ENCODE measurements around the gene LINC00237. TPM values are rescaled to one million over a fixed set of nuclear protein-coding genes. Genes with fewer than 3 reads are reported as not detected.

LINC00237 gene
- total RNA-seq, 2 experiments from 2014 or later: 0.35 TPM; not detected in 1

DNA sequence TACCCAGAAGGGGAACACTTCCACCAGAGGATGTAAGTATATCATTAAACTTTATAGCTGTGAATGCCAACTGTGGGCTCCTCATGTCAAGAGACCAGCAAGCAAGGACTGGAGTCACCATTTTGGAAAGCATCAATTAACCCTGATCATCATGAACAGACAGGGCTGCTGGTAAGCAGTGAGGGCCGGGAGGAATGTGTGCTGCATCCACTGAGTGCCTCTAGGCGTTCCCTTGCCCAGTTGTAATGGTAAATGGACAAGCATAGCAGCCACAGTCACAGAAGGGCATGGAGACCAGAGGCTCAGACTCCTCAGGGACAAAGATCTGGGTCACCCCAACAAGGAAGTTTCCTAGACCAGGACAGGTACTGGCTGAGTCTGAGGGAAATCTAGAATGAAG lies 23.6 kb downstream of the LINC00237 start:
- peaks cover 44% of the 10 kb centered on the region for H3K27me3 Mint-ChIP-seq
- CTCF ChIA-PET: no interaction called here
- no peaks in the 10 kb centered on the region for H3K4me1 Mint-ChIP-seq
- ATAC-seq: no peak
- no peaks in the 10 kb centered on the region for H3K36me3 Mint-ChIP-seq
- H3K27ac Mint-ChIP-seq: no peak overlapping the region
- DNase-seq: no peak
- H3K4me3 Mint-ChIP-seq: no peak overlapping the region
- no peaks in the 10 kb centered on the region for H3K9me3 Mint-ChIP-seq (ENCODE audit: low read depth)

DNA sequence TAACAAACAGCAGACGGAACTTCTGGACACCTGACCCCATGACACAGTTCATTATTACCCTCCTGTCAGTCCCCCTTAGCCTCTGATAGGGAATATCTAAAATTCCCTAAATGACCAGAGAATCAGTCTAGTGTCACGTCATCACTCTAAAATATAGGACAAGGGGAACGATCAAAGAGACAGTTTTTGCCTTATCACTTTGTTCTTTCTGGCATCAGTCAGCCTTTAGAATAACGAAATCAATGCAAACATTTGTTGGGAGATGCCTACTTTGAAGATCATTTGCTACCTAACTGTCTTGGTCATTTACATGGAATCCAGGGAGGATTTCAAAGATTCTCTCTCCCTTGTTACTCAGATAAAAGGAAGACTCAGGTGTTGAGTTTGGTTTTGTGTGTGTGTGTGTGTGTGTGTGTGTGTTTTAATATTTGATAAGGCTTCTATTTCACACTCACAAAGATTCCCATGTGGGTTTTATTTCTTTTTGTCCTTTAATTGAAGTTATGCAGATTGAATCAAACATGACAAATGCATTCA lies 28.3 kb downstream of the LINC00237 start:
- no peak overlapping the region for H3K4me3 Mint-ChIP-seq
- peaks cover 13% of the 10 kb centered on the region for H3K4me1 Mint-ChIP-seq
- peaks cover 30% of the 10 kb centered on the region for H3K27me3 Mint-ChIP-seq
- H3K9me3 Mint-ChIP-seq (ENCODE audit: low read depth): no peaks in the 10 kb centered on the region
- H3K36me3 Mint-ChIP-seq: no peaks in the 10 kb centered on the region
- no peak overlapping the region for H3K27ac Mint-ChIP-seq
- ATAC-seq (no peak), DNase-seq (no peak)
- CTCF ChIA-PET: no interaction called here

DNA sequence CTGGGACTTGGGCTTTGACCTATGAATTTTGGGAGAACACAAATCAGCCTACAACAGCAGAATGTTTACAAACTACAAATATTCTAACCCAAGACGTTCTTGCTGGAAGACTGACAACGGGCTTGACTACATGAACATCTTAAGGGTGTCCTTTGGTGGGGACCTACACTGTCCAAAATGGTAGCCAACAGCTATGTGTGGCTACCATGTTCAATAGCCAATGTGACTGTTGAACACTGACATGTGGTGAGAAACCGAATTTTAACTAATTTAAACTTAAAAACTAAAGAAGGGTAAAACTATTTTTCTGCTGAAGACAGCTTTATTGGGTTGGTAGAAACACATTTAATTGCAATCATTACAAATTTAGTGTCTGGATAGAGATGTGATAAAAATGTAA lies 30.1 kb downstream of the LINC00237 start:
- peaks cover 13% of the 10 kb centered on the region for H3K4me1 Mint-ChIP-seq
- DNase-seq: no peak
- no peak overlapping the region for H3K4me3 Mint-ChIP-seq
- no peak overlapping the region for H3K27ac Mint-ChIP-seq
- no peaks in the 10 kb centered on the region for H3K9me3 Mint-ChIP-seq (ENCODE audit: low read depth)
- ATAC-seq: no peak
- CTCF ChIA-PET: no interaction called here
- peaks cover 25% of the 10 kb centered on the region for H3K27me3 Mint-ChIP-seq
- no peaks in the 10 kb centered on the region for H3K36me3 Mint-ChIP-seq

DNA sequence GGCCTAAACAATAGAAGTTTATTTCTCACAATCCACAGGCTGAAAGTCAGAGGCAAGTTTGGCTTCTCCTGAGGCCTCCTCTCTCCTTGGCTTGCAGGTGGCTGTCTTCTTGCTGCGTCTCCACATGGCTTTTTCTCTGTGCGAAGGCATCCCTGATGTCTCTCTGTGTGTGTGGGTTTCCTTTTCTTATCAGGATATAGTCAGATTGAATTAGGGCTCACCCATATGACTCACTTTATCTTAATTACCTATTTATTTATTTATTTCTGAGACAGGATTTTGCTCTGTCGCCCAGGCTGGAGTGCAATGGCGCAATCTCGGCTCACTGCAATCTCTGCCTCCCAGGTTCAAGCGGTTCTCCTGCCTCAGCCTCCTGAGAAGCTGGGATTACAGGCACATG lies 30.7 kb downstream of the LINC00237 start:
- CTCF ChIA-PET: no interaction called here
- Mint-ChIP-seq H3K27ac (no peak overlapping the region), H3K9me3 (ENCODE audit: low read depth) (no peaks in the 10 kb centered on the region), H3K36me3 (no peaks in the 10 kb centered on the region), H3K4me1 (peaks cover 13% of the 10 kb centered on the region), H3K4me3 (no peak overlapping the region), H3K27me3 (peaks cover 28% of the 10 kb centered on the region)
- no peak for DNase-seq
- ATAC-seq: no peak

DNA sequence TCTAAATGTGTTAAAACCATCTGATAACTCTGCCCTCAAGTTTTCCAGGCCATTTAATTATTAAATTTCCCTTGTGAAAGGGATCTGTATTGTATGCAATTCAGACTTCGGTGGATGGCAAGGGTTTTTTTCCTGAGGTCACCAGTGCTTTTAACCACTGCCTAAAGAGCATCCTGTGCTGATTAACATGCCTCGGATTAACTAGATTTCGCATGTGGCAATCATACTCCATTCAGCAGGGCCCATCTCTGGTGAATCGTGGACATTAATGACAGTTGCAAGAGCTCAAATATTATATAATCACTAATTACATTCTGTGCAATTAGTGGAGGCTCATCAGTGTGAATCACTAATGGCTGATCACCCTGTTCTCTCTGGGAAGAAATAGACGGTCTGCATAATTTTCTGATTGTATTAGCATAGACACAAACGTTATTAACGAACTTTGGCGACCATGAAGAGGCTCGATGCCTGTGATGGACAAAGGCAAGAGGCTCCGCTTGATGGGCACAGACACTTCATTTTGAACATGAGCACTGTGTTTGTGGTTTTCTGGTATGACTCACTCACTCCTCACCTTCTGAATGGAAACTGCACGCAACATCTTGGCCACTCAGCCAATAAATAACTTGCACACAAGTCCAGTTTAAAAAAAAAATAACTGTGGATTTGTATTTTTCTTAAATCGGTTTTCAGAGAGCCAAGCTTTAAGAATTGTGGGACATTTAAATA lies 31.4 kb downstream of the LINC00237 start:
- Mint-ChIP-seq H3K27ac (no peak overlapping the region), H3K4me3 (no peak overlapping the region), H3K36me3 (no peaks in the 10 kb centered on the region), H3K9me3 (ENCODE audit: low read depth) (no peaks in the 10 kb centered on the region), H3K27me3 (peaks cover 25% of the 10 kb centered on the region), H3K4me1 (peaks cover 13% of the 10 kb centered on the region)
- CTCF ChIA-PET: no interaction called here
- ATAC-seq: peak; percentile 64
- peak; percentile 53 for DNase-seq

DNA sequence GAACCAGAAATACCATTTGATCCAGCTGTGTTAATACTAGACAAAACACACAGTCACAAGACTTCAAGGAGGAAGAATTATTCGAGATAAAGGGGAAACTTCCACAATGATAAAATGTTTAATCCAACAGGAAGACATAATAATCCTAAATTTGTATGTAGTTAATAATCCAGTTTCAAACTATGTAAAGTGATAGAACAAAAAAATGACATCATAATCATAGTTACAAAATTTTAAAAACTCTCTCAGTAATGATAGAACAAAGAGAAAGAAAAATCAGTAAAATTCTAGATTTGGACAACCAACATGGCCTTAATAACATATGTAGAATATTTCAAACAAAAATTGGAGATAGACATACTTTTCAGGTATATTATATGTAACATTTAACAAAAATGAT lies 38.9 kb downstream of the LINC00237 start:
- ATAC-seq (no peak), DNase-seq (no peak)
- no peaks in the 10 kb centered on the region for H3K9me3 Mint-ChIP-seq (ENCODE audit: low read depth)
- no peaks in the 10 kb centered on the region for H3K4me1 Mint-ChIP-seq
- H3K27ac Mint-ChIP-seq: no peak overlapping the region
- no peaks in the 10 kb centered on the region for H3K36me3 Mint-ChIP-seq
- H3K27me3 Mint-ChIP-seq: peaks cover 33% of the 10 kb centered on the region
- H3K4me3 Mint-ChIP-seq: no peak overlapping the region
- CTCF ChIA-PET: no interaction called here

DNA sequence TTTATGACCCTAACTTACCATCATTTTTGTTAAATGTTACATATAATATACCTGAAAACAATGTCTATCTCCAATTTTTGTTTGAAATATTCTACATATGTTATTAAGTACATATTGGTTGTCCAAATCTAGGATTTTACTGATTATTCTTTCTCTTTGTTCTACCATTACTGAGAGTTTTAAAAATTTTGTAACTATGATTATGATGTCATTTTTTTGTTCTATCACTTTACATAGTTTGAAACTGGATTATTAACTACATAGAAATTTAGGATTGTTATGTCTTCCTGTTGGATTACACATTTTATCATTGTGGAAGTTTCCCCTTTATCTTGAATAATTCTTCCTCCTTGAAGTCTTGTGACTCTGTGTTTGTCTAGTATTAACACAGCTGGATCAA lies 41.2 kb downstream of the LINC00237 start:
- DNase-seq (no peak), ATAC-seq (no peak)
- Mint-ChIP-seq H3K27ac (no peak overlapping the region), H3K4me3 (no peak overlapping the region), H3K9me3 (ENCODE audit: low read depth) (no peaks in the 10 kb centered on the region), H3K27me3 (peaks cover 30% of the 10 kb centered on the region), H3K4me1 (no peaks in the 10 kb centered on the region), H3K36me3 (no peaks in the 10 kb centered on the region)
- CTCF ChIA-PET: no interaction called here

DNA sequence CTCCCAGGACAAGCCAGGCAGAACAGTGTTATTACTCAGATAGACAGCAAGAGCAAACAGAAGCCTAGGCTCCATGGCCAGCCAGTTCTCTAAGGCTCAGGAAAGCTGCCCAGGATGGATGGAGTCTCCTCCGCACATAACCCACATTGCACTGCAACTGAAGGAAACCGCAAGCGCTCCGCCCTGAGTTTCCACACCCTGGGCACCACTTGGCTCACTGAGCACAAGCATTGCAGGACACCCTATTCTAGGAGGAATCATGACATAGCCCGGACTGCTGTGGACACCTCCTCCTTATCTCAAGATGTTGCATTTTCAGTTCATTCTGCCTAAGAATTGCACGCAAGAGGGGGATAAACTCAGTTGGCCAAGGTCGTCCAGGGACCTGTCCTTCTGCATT lies 42.9 kb downstream of the LINC00237 start:
- no peaks in the 10 kb centered on the region for H3K4me1 Mint-ChIP-seq
- peaks cover 38% of the 10 kb centered on the region for H3K27me3 Mint-ChIP-seq
- DNase-seq (no peak), ATAC-seq (no peak)
- H3K9me3 Mint-ChIP-seq (ENCODE audit: low read depth): no peaks in the 10 kb centered on the region
- H3K27ac Mint-ChIP-seq: no peak overlapping the region
- H3K4me3 Mint-ChIP-seq: no peak overlapping the region
- CTCF ChIA-PET: no interaction called here
- H3K36me3 Mint-ChIP-seq: no peaks in the 10 kb centered on the region

DNA sequence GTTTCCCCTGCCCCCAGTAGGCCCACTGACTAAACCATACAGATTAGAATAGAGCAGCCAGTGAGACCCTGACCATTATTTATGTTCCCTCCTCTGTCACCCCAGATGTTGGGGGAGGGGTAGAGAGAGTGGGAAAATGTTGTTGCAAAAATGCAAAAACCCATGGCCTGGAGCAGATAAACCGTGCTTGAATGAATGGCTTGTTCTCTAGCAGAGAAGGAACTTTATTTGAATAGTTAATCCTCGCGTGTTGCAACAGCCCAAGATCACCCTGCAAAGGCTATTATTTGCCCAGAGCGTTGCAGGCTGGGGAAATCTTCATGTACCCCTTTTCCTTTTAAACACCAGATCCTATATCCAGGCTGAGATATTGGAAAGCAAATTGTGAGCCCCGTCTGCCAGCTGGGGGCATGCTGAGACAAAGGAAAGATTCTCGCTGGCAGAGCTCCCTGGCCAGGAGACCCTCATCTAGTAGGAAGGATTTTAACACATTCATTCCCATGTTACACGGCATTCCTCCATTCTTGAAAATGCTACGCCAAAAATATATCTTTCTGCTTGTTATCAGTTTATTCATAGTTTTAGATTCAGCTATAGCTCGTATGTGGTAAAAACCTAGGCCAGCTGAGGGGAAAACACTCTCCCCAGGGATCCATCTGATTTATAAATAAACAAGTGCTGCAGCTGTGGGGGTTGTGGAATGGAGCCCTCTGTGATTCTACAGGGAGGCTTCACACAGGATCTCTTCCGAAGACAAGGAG lies 53.0 kb downstream of the LINC00237 start:
- no peaks in the 10 kb centered on the region for H3K36me3 Mint-ChIP-seq
- peaks cover 32% of the 10 kb centered on the region for H3K27me3 Mint-ChIP-seq
- H3K4me3 Mint-ChIP-seq: no peak overlapping the region
- DNase-seq (no peak), ATAC-seq (no peak)
- no peaks in the 10 kb centered on the region for H3K4me1 Mint-ChIP-seq
- no peak overlapping the region for H3K27ac Mint-ChIP-seq
- CTCF ChIA-PET: no interaction called here
- H3K9me3 Mint-ChIP-seq (ENCODE audit: low read depth): no peaks in the 10 kb centered on the region

DNA sequence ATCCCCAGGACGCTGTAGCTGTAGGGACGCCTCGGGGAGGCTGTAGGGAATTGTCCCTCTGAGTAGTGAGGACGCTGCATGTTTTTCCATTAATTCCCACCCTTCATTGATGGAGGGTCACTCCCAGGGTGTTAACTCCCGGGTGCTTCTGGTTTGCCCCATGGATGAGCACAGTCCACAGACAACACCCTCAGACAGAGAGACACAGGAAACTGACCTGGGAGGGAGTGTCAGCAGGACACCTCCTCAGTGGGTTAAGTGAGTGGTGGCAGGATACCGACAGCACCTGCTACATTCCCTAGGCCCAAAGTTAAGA lies 53.5 kb downstream of the LINC00237 start:
- H3K27ac Mint-ChIP-seq: no peak overlapping the region
- CTCF ChIA-PET: no interaction called here
- no peak for ATAC-seq

DNA sequence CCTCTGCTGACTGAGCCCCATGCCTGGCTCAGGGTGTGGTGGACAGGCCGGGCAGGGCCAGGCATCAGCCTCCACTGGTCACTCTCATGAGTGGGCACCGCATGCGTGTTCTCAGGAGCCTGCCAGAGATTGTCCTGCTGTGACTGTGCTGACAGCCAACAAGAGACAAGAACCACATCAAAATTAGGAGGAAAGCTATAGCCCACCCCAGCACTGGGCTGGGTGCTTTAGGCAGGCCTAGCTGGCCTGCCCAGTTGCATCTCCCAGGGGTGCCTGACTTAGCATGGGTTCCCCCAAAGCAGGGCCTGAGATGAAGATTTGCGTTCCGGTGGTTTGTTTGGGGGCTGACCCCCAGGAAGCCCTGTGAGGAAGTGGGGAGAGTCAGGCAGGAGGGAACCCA lies 53.9 kb downstream of the LINC00237 start:
- H3K36me3 Mint-ChIP-seq: no peaks in the 10 kb centered on the region
- H3K27ac Mint-ChIP-seq: no peak overlapping the region
- H3K4me1 Mint-ChIP-seq: no peaks in the 10 kb centered on the region
- no peaks in the 10 kb centered on the region for H3K9me3 Mint-ChIP-seq (ENCODE audit: low read depth)
- no peak overlapping the region for H3K4me3 Mint-ChIP-seq
- DNase-seq: no peak
- no peak for ATAC-seq
- H3K27me3 Mint-ChIP-seq: peaks cover 26% of the 10 kb centered on the region
- CTCF ChIA-PET: no interaction called here

More for the DNA sequence above, 53.5 kb downstream of the LINC00237 start:
- Mint-ChIP-seq H3K4me1 (no peaks in the 10 kb centered on the region), H3K9me3 (ENCODE audit: low read depth) (no peaks in the 10 kb centered on the region), H3K4me3 (no peak overlapping the region), H3K36me3 (no peaks in the 10 kb centered on the region), H3K27me3 (peaks cover 27% of the 10 kb centered on the region)
- DNase-seq: no peak

DNA sequence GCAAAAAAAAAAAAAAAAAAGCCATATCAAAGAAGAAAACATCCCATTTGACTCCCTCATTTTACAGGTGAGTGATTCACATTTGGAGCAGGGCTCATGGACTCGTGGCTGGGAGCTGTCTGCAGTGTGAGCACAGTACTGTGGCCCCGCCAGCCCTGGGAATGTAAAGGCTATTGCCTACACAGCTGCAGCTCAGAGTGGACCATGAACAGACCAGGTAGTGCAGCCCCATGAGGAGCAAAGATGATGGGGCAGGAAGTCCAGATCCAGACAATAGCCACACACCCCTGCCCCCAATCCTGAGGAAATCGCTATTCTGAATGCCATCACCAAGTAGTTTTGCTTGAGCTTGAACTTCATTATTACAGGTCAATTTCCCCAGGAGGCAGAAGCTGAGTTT lies 55.4 kb downstream of the LINC00237 start:
- no peak for ATAC-seq
- Mint-ChIP-seq H3K4me3 (no peak overlapping the region), H3K4me1 (no peaks in the 10 kb centered on the region), H3K36me3 (no peaks in the 10 kb centered on the region), H3K27ac (no peak overlapping the region), H3K27me3 (peaks cover 17% of the 10 kb centered on the region), H3K9me3 (ENCODE audit: low read depth) (no peaks in the 10 kb centered on the region)
- CTCF ChIA-PET: interaction anchor here (1.0 to 1.2 kb wide), 2 partner anchors 75 to 454 kb away, joined by 3 to 4 read pairs; partner anchors contain the start of gene KIZ
- DNase-seq: no peak

DNA sequence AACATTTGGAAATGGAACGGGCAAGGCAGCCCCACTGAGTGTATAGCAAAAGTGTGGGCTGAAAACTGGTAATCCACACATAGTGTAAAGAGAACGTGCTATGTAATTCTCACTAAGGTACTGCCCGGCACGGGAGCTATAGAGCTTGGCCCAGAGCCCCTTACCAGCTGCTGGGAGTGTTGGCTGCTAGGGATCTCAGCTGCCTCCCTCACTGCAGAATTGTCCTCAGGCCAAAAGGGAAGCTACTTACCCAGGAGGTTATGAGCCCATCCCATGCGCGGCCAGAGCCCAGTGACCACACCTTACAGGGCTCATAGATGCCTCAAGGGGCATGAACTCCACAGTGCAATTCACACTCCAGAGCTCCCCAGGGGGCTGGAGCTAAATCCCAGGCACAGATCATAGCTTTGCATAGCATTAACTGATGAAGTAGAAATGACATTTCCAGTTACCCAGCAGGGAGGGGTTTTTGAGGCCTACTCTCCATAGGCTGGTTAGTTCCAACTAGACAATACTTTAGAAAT lies 56.8 kb downstream of the LINC00237 start:
- ATAC-seq (no peak), DNase-seq (no peak)
- CTCF ChIA-PET: interaction anchor here (2.7 kb wide), 1 partner anchor 9 kb away, joined by 21 read pairs; no protein-coding TSS in a partner anchor
- no peaks in the 10 kb centered on the region for H3K4me1 Mint-ChIP-seq
- no peak overlapping the region for H3K4me3 Mint-ChIP-seq
- H3K27me3 Mint-ChIP-seq: peaks cover 17% of the 10 kb centered on the region
- no peaks in the 10 kb centered on the region for H3K9me3 Mint-ChIP-seq (ENCODE audit: low read depth)
- H3K36me3 Mint-ChIP-seq: no peaks in the 10 kb centered on the region
- H3K27ac Mint-ChIP-seq: no peak overlapping the region

DNA sequence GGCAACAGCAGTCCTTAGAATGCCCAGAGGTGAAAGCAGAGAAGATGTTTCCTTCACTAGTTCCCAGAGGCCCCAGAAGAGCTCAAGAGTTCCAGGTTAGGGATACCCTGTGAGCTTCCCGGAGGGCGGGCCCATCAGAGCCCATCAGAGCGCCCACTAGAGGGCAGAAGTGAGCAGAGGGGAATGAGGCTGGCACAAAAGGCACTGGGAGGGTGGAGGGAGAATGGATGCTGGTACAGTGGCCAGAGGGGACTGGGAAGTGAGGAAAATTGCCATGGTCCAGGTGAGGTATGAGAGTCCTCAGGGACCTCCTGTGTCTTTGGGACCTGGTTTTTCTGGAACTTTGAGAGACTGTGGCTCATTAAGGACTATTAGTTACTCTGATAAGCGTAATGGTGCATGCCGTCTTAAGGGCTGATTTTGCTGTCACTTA lies 57.3 kb downstream of the LINC00237 start:
- no peaks in the 10 kb centered on the region for H3K4me1 Mint-ChIP-seq
- CTCF ChIA-PET: interaction anchor here (0.6 to 2.7 kb wide), 9 partner anchors 9 to 469 kb away, joined by 3 to 21 read pairs (median 3); partner anchors contain the start of gene KIZ
- no peaks in the 10 kb centered on the region for H3K36me3 Mint-ChIP-seq
- no peak overlapping the region for H3K4me3 Mint-ChIP-seq
- peaks cover 13% of the 10 kb centered on the region for H3K27me3 Mint-ChIP-seq
- no peaks in the 10 kb centered on the region for H3K9me3 Mint-ChIP-seq (ENCODE audit: low read depth)
- no peak overlapping the region for H3K27ac Mint-ChIP-seq
- DNase-seq: peak; percentile 58
- ATAC-seq: peak; percentile 66

Measured in activated CD8-positive, alpha-beta memory T cell treated with anti-CD3 and anti-CD28 coated beads, Interleukin-2, amount 10 ng/mL, durations not matched to agents 7 days and 5 days (primary cell).